ENCODE measurements around the gene MARCHF2. TPM values are rescaled to one million over a fixed set of nuclear protein-coding genes. Genes with fewer than 3 reads are reported as not detected.

Gene MARCHF2
- total and polyA plus RNA-seq, 2 donors (not counting 3 experiments of a cell fraction or from before 2014, with no cell fraction given) = 43.5 to 91.9 TPM

- dilution Hi-C loops (cut with MboI; ENCODE audit: extremely low pct_ligation_motif_present, low sequenced_read_pairs) = no loop called here
- Histone ChIP-seq H3K4me2 (ENCODE audit: insufficient read depth, low read length) (no peak overlapping the region), H3K36me3 (ENCODE audit: control insufficient read depth in 2 of 2, extremely low read depth in 1 of 2, insufficient read depth in 2 of 2, low read length in 2 of 2) (peaks cover 0 to 31% of the 10 kb centered on the region in 2 experiments), H3K27ac (ENCODE audit: insufficient read depth, low read depth, low read length) (no peak overlapping the region), H3K9me3 (replicated peaks; ENCODE audit: control insufficient read depth, insufficient read depth, low read length) (no peaks in the 10 kb centered on the region), H2AFZ (ENCODE audit: low read depth, low read length) (no peak overlapping the region), H3K4me1 (ENCODE audit: control insufficient read depth, extremely low read depth, insufficient read depth, low read length) (no peaks in the 10 kb centered on the region), H3K79me2 (ENCODE audit: control insufficient read depth, insufficient read depth, low read length) (peaks cover 4% of the 10 kb centered on the region), H3K9ac (replicated peaks; ENCODE audit: extremely low read depth, insufficient read depth, low read length) (no peak overlapping the region), H3K27me3 (ENCODE audit: control insufficient read depth in 2 of 2, insufficient read depth in 2 of 2, low read length in 2 of 2) (no peaks in the 10 kb centered on the region), H3K9me1 (replicated peaks; ENCODE audit: control insufficient read depth, extremely low read depth, insufficient read depth, low read length) (no peaks in the 10 kb centered on the region), H3K4me3 (replicated peaks in 1 of 3; ENCODE audit: insufficient read depth in 1 of 3, low read depth in 1 of 3, low read length in 3 of 3) (no peak overlapping the region), H4K20me1 (replicated peaks; ENCODE audit: control insufficient read depth, extremely low read depth, insufficient read depth, low read length) (no peaks in the 10 kb centered on the region)
- ChIA-PET CTCF (interaction anchor here (1.0 to 2.0 kb wide), 2 partner anchors 10 to 67 kb away, joined by 3 to 9 read pairs; partner anchors contain the start of gene MARCHF2), POLR2A (no interaction called here)
- no peak for FAIRE-seq
- TF ChIP-seq GATA2 (IDR thresholded peaks at IDR 0.05; ENCODE audit: insufficient read depth, insufficient read length, low read depth, low read length) (no peak), POLR2A (IDR thresholded peaks at IDR 0.05; ENCODE audit: low read depth, low read length) (no peak), POLR2AphosphoS5 (IDR thresholded peaks at IDR 0.05; ENCODE audit: insufficient read depth, low read depth, low read length) (no peak), EZH2 (IDR thresholded peaks at IDR 0.05; ENCODE audit: borderline replicate concordance, low read depth, low read length, severe bottlenecking) (no peak), MAX (IDR thresholded peaks at IDR 0.05; ENCODE audit: insufficient read depth, insufficient read length) (no peak), JUN (IDR thresholded peaks at IDR 0.05; ENCODE audit: borderline replicate concordance, insufficient read depth, insufficient read length, low read depth) (no peak), CTCF (IDR thresholded peaks at IDR 0.05; ENCODE audit: extremely low read depth in 1 of 2, insufficient read depth in 1 of 2, low read depth in 1 of 2, low read length in 2 of 2) (no peak), MYC (IDR thresholded peaks at IDR 0.05; ENCODE audit: low read depth, low read length) (no peak), FOS (IDR thresholded peaks at IDR 0.05; ENCODE audit: borderline replicate concordance, insufficient read depth, low read length) (no peak)
- DNase-seq (ENCODE audit: low read depth, low spot score) = no peak
- intact Hi-C loops (cut with micrococcal nuclease) = no loop called here
- no TSS peak for BruUV-seq (replicated peaks)
Observed at GRCh38 chr19:8403098-8403819, 9.8 kb upstream of the MARCHF2 start.
